Adrenal gland (tissue), 12 donors: Measurements from ENCODE around the gene AREL1. TPM values are rescaled to one million over a fixed set of nuclear protein-coding genes. Genes with fewer than 3 reads are reported as not detected.

Experiments used
- DNase-seq, 7 donors: peaks; one replicate each; pipeline ENCODE4 v3.0.0-alpha.2; 2019 to 2020
- H3K27ac ChIP-seq, 5 donors: fragments of 200-600 bp; sonication (generic) in 4 of 5; 1 replicate in 3 of 5; 2 replicates in 2 of 5; pipeline versions ENCODE4 v1.5.1 to v1.8.0; 2016 to 2020; ENCODE audit warnings: mild to moderate bottlenecking in 1 of 5
- H3K27me3 ChIP-seq: fragments of 200-600 bp; 2 replicates; pipeline ENCODE4 v1.8.0; 2021
- H3K36me3 ChIP-seq, 2 donors: fragments of 200-600 bp; replicated peaks in 1 of 2; 1 replicate in 1 of 2; 2 replicates in 1 of 2; pipeline versions ENCODE4 v1.5.1 to v1.8.0; 2018 to 2022
- H3K4me1 ChIP-seq, 2 donors: fragments of 200-600 bp; replicated peaks in 1 of 2; 1 replicate in 1 of 2; 2 replicates in 1 of 2; pipeline versions ENCODE4 v1.5.1 to v1.8.0; 2018 to 2021
- H3K4me3 ChIP-seq, 4 donors: fragments of 200-600 bp; sonication (generic) in 3 of 4; one replicate each; pipeline ENCODE4 v1.5.1; 2016 to 2018
- H3K9me3 ChIP-seq, 3 donors: fragments of 200-600 bp; sonication (generic) in 1 of 3; replicated peaks in 1 of 3; 1 replicate in 2 of 3; 2 replicates in 1 of 3; pipeline versions ENCODE4 v1.5.1 to v1.8.0; 2016 to 2021
- CTCF ChIP-seq, 6 experiments: fragments of 450-650 bp in 4 of 6; fragments of 200-600 bp in 2 of 6; sonication (generic) in 1 of 6; IDR thresholded peaks; 1 replicate in 5 of 6; 2 replicates in 1 of 6; pipeline versions ENCODE4 v1.5.1 to v1.8.0; 2016 to 2021; ENCODE audit warnings: antibody characterized with exemption in 6 of 6, mild to moderate bottlenecking in 2 of 6, moderate library complexity in 1 of 6
- POLR2A ChIP-seq, 2 donors: fragments of 450-650 bp; IDR thresholded peaks; one replicate each; pipeline ENCODE4 v1.6.1; 2017; ENCODE audit warnings: antibody characterized with exemption in 2 of 2, mild to moderate bottlenecking in 2 of 2, moderate library complexity in 1 of 2
- WGBS, 4 donors: extraction: QIAGEN DNeasy Blood & Tissue Kit in 2 of 4; methylation state at CpG; one replicate each; pipeline versions ENCODE4 v1.1.5 to v1.1.7; 2013 to 2017; 5-methylcytosine and 5-hydroxymethylcytosine counted together
- intact Hi-C, 2 donors: fragments of 100-400 bp; cut with DNase I; formaldehyde crosslinking; loops; one replicate each; pipeline versions ENCODE4 v1.14.1 to v1.15.0; 2022 to 2023
- polyA plus RNA-seq, 3 donors: library from polyadenylated mRNA; stranded (reverse); fragments of 200-250 nt in 2 of 3; fragments of 350-450 nt in 1 of 3; fragmentation: Illumina TruSeq in 1 of 3; extraction: RNeasy Lipid Tissue Mini Kit (QIAGEN cat#74804) in 1 of 3; gene quantifications; one replicate each; pipeline ENCODE4 v1.2.3, GENCODE V29; 2013 to 2014
- total RNA-seq, 9 donors: library from RNA; depleted of rRNA in 4 of 9; stranded (reverse); fragments of >200 nt in 4 of 9; fragments of 120-200 nt in 1 of 9; fragmentation: NEBNext Ultra II Directional in 1 of 9; extraction: Animal tissue kit (Norgen Biotek cat#: 25700) in 1 of 9; gene quantifications; one replicate each; pipeline versions ENCODE4 v1.1.0 to v1.2.4, GENCODE V29; 2013 to 2023
- donor health status: healthy with polysubstance abuse.
- donor health status: Bipolar disorder and iron deficiency.
- donor health status: DM: yes; HTN: yes; CAD: no.
- donor health status: DM: no; HTN: no; CAD: no.
- donor health status: DM: no; HTN: no; CAD: no.
- donor health status: DM: yes; HTN: yes; CAD: no.

The AREL1 gene
- total and polyA plus RNA-seq, 12 donors = 13.0 to 36.7 (median 29.8) TPM

- Histone ChIP-seq H3K27ac (no peak overlapping the region), H3K27me3 (no peaks in the 10 kb centered on the region), H3K4me3 (no peak overlapping the region), H3K4me1 (peaks cover 11 to 17% of the 10 kb centered on the region in 2 donors), H3K36me3 (peaks cover 0 to 22% of the 10 kb centered on the region in 2 donors), H3K9me3 (no peaks in the 10 kb centered on the region)
- DNase-seq = no peak
- TF ChIP-seq POLR2A (IDR thresholded peaks at IDR 0.05) = no peak
- TF ChIP-seq CTCF (IDR thresholded peaks at IDR 0.05) = no peak
- WGBS, 4 donors = 72 to 80% (median 76%) methylated on average over 3 of the region's 3 CpGs
- intact Hi-C loops = no loop called here
These were observed 26.8 kb downstream of the AREL1 start for GRCh38 chr14:74685921-74686678.

GRCh38 chr14:74685056-74685455, 27.8 kb downstream of the AREL1 start:
- TF ChIP-seq CTCF (IDR thresholded peaks at IDR 0.05) (no peak), POLR2A (IDR thresholded peaks at IDR 0.05) (no peak)
- H3K9me3 ChIP-seq = no peaks in the 10 kb centered on the region
- intact Hi-C loops = no loop called here
- no peak overlapping the region for H3K27ac ChIP-seq
- 87 to 96% (median 93%) methylated on average over 2 of the region's 2 CpGs for WGBS, 4 donors
- H3K36me3 ChIP-seq = peaks cover 0 to 22% of the 10 kb centered on the region in 2 donors
- H3K4me1 ChIP-seq = peaks cover under 1 to 7% of the 10 kb centered on the region in 2 donors
- H3K4me3 ChIP-seq = no peak overlapping the region
- H3K27me3 ChIP-seq = no peaks in the 10 kb centered on the region
- no peak for DNase-seq

GRCh38 chr14:74684434-74684833, 28.4 kb downstream of the AREL1 start:
- H3K4me3 ChIP-seq = no peak overlapping the region
- H3K27ac ChIP-seq = no peak overlapping the region
- no peak for TF ChIP-seq CTCF (IDR thresholded peaks at IDR 0.05)
- TF ChIP-seq POLR2A (IDR thresholded peaks at IDR 0.05) = no peak
- H3K27me3 ChIP-seq = no peaks in the 10 kb centered on the region
- peaks cover 0 to 22% of the 10 kb centered on the region in 2 donors for H3K36me3 ChIP-seq
- no peak for DNase-seq
- intact Hi-C loops = no loop called here
- WGBS, 4 donors = 78 to 96% (median 83%) methylated on average over 12 of the region's 12 CpGs
- peaks cover 0 to 6% of the 10 kb centered on the region in 2 donors for H3K4me1 ChIP-seq
- no peaks in the 10 kb centered on the region for H3K9me3 ChIP-seq

GRCh38 chr14:74683406-74683805, 29.5 kb downstream of the AREL1 start:
- H3K4me1 ChIP-seq = peaks cover 0 to 6% of the 10 kb centered on the region in 2 donors
- peaks cover 0 to 22% of the 10 kb centered on the region in 2 donors for H3K36me3 ChIP-seq
- no peaks in the 10 kb centered on the region for H3K9me3 ChIP-seq
- H3K27ac ChIP-seq = no peak overlapping the region
- WGBS, 4 donors = 40 to 66% (median 57%) methylated on average over 3 of the region's 3 CpGs
- H3K27me3 ChIP-seq = no peaks in the 10 kb centered on the region
- intact Hi-C loops = no loop called here
- DNase-seq = peak in 2 of 7 donors; percentile 33 to 40
- TF ChIP-seq CTCF (IDR thresholded peaks at IDR 0.05) = no peak
- no peak for TF ChIP-seq POLR2A (IDR thresholded peaks at IDR 0.05)
- no peak overlapping the region for H3K4me3 ChIP-seq
